Upper lobe of left lung (tissue), 6 donors: ENCODE measurements around the gene SIPA1. TPM values are rescaled to one million over a fixed set of nuclear protein-coding genes. Genes with fewer than 3 reads are reported as not detected.

Experiments
- ATAC-seq, 2 donors: fragments of 200-7000 bp; cut with Tn5 transposase; one replicate each; pipeline ENCODE4 v1.9.1; 2022; ENCODE audit warnings: mild to moderate bottlenecking in 2 of 2, moderate library complexity in 2 of 2; ENCODE audit not compliant: low FRiP score in 2 of 2
- DNase-seq, 2 donors: peaks; one replicate each; pipeline ENCODE4 v3.0.0-alpha.2; 2019 to 2020
- H3K27ac ChIP-seq, 4 donors: fragments of 200-600 bp; sonication (generic); one replicate each; pipeline ENCODE4 v1.5.1; 2016 to 2019
- H3K27me3 ChIP-seq, 4 donors: fragments of 200-600 bp; sonication (generic); one replicate each; pipeline ENCODE4 v1.5.1; 2017 to 2019
- H3K36me3 ChIP-seq, 4 donors: fragments of 200-600 bp; sonication (generic); one replicate each; pipeline ENCODE4 v1.5.1; 2016 to 2019
- H3K4me1 ChIP-seq, 4 donors: fragments of 200-600 bp; sonication (generic); one replicate each; pipeline ENCODE4 v1.5.1; 2018 to 2019
- H3K4me3 ChIP-seq, 4 donors: fragments of 200-600 bp; sonication (generic); one replicate each; pipeline ENCODE4 v1.5.1; 2017 to 2019; ENCODE audit warnings: mild to moderate bottlenecking in 2 of 4, moderate library complexity in 1 of 4
- H3K9me3 ChIP-seq, 4 donors: fragments of 200-600 bp; sonication (generic); one replicate each; pipeline ENCODE4 v1.5.1; 2018 to 2019
- CTCF ChIP-seq, 6 experiments: fragments of 450-650 bp in 4 of 6; fragments of 200-600 bp in 2 of 6; sonication (generic) in 2 of 6; IDR thresholded peaks; one replicate each; pipeline ENCODE4 v1.5.1; 2016 to 2019; ENCODE audit warnings: antibody characterized with exemption in 6 of 6
- EP300 ChIP-seq, 4 donors: sonication (generic); formaldehyde crosslinking; IDR thresholded peaks; one replicate each; pipeline ENCODE4 v1.5.1; 2017; ENCODE audit warnings: antibody characterized with exemption in 4 of 4, control low read depth in 2 of 4
- POLR2A ChIP-seq, 4 donors: fragments of 450-650 bp; IDR thresholded peaks; one replicate each; pipeline ENCODE4 v1.5.1; 2016 to 2017; ENCODE audit warnings: antibody characterized with exemption in 4 of 4, mild to moderate bottlenecking in 2 of 4
- POLR2AphosphoS5 ChIP-seq, 2 donors: sonication (generic); formaldehyde crosslinking; IDR thresholded peaks; one replicate each; pipeline ENCODE4 v1.5.1; 2017; ENCODE audit warnings: antibody characterized with exemption in 2 of 2
- WGBS, 2 donors: methylation state at CpG; one replicate each; pipeline ENCODE4 v1.1.5; 2017 to 2018; 5-methylcytosine and 5-hydroxymethylcytosine counted together
- total RNA-seq, 6 donors: library from RNA; depleted of rRNA in 4 of 6; stranded (reverse); fragments of >200 nt in 4 of 6; gene quantifications; one replicate each; pipeline versions ENCODE4 v1.1.0 to v1.2.1, GENCODE V29; 2016 to 2021
- donor health status: DM: no; HTN: no; CAD: no; lungs with moderate emphysema.
- donor health status: DM: no; HTN: yes; CAD: no; lungs with severe emphysema.

Gene SIPA1
- total RNA-seq, 6 donors from 2014 or later, result 42.7 to 137 (median 74.9) TPM

GRCh38 chr11:65618763-65619162, 19.1 kb upstream of the SIPA1 start:
- no peak for ATAC-seq
- TF ChIP-seq POLR2A (IDR thresholded peaks at IDR 0.05) (no peak), EP300 (IDR thresholded peaks at IDR 0.05) (no peak), CTCF (IDR thresholded peaks at IDR 0.05) (no peak), POLR2AphosphoS5 (IDR thresholded peaks at IDR 0.05) (no peak)

GRCh38 chr11:65619281-65619928, 18.5 kb upstream of the SIPA1 start:
- no peak overlapping the region for H3K27ac ChIP-seq
- ATAC-seq (no peak), DNase-seq (peak in 1 of 2 donors; percentile 85)
- 94 to 95% methylated on average over 11 to 23 of the region's 29 CpGs for WGBS, 2 donors
- no peaks in the 10 kb centered on the region for H3K9me3 ChIP-seq
- TF ChIP-seq CTCF (IDR thresholded peaks at IDR 0.05), result no peak
- no peak for TF ChIP-seq POLR2A (IDR thresholded peaks at IDR 0.05)
- TF ChIP-seq POLR2AphosphoS5 (IDR thresholded peaks at IDR 0.05), result no peak
- H3K27me3 ChIP-seq, result no peaks in the 10 kb centered on the region
- peaks cover 13 to 29% (median 16%) of the 10 kb centered on the region in 4 donors for H3K4me1 ChIP-seq
- peaks cover 26 to 71% (median 58%) of the 10 kb centered on the region in 4 donors for H3K36me3 ChIP-seq
- H3K4me3 ChIP-seq, result no peak overlapping the region

More at GRCh38 chr11:65618763-65619162, 19.1 kb upstream of the SIPA1 start:
- no peak overlapping the region for H3K4me3 ChIP-seq
- H3K9me3 ChIP-seq, result no peaks in the 10 kb centered on the region
- H3K27me3 ChIP-seq, result no peaks in the 10 kb centered on the region
- H3K4me1 ChIP-seq, result peaks cover 13 to 29% (median 16%) of the 10 kb centered on the region in 4 donors
- no peak overlapping the region for H3K27ac ChIP-seq
- WGBS, 2 donors, result 90 to 92% methylated on average over 7 to 13 of the region's 14 CpGs
- peak in 1 of 2 donors; percentile 70 for DNase-seq
- H3K36me3 ChIP-seq, result peaks cover 21 to 65% (median 51%) of the 10 kb centered on the region in 4 donors

- WGBS, 2 donors, result 73 to 93% methylated on average over 10 to 19 of the region's 19 CpGs
- TF ChIP-seq EP300 (IDR thresholded peaks at IDR 0.05) (no peak), POLR2AphosphoS5 (IDR thresholded peaks at IDR 0.05) (no peak), CTCF (IDR thresholded peaks at IDR 0.05) (no peak), POLR2A (IDR thresholded peaks at IDR 0.05) (no peak)
- H3K4me1 ChIP-seq, result peaks cover 13 to 30% (median 16%) of the 10 kb centered on the region in 4 donors
- ATAC-seq, result no peak
- H3K9me3 ChIP-seq, result no peaks in the 10 kb centered on the region
- DNase-seq, result peak in 1 of 2 donors; percentile 80
- no peak overlapping the region for H3K4me3 ChIP-seq
- H3K27ac ChIP-seq, result peak overlapping the region in 1 of 4 donors; percentile 32
- H3K36me3 ChIP-seq, result peaks cover 34 to 84% (median 70%) of the 10 kb centered on the region in 4 donors
- no peaks in the 10 kb centered on the region for H3K27me3 ChIP-seq
Measured at GRCh38 chr11:65620666-65621065, 17.2 kb upstream of the SIPA1 start.

GRCh38 chr11:65621460-65621859, 16.4 kb upstream of the SIPA1 start:
- 69 to 91% methylated on average over 14 of the region's 14 CpGs for WGBS, 2 donors
- Histone ChIP-seq H3K4me3 (no peak overlapping the region), H3K9me3 (no peaks in the 10 kb centered on the region), H3K27ac (peak overlapping the region in 2 of 4 donors; percentile 17 to 35), H3K4me1 (peaks cover 11 to 32% (median 16%) of the 10 kb centered on the region in 4 donors), H3K36me3 (peaks cover 38 to 92% (median 77%) of the 10 kb centered on the region in 4 donors), H3K27me3 (no peaks in the 10 kb centered on the region)
- ATAC-seq, result no peak
- TF ChIP-seq EP300 (IDR thresholded peaks at IDR 0.05) (no peak), POLR2AphosphoS5 (IDR thresholded peaks at IDR 0.05) (no peak), CTCF (IDR thresholded peaks at IDR 0.05) (no peak), POLR2A (IDR thresholded peaks at IDR 0.05) (no peak)
- DNase-seq, result peak in 1 of 2 donors; percentile 74
